IMR-90 (cell line): ENCODE data around the gene NEK5. TPM values are rescaled to one million over a fixed set of nuclear protein-coding genes. Genes with fewer than 3 reads are reported as not detected.
"Not testable (repeated sequence)": the region's sequence is repeated elsewhere in the genome, so short reads cannot be mapped to it uniquely, and the experiment has no call there.

Source experiments
- ATAC-seq: fragments of 200-7000 bp; cut with Tn5 transposase; 2 replicates; pipeline ENCODE4 v1.9.1; 2020; ENCODE audit warnings: low read depth, mild to moderate bottlenecking, moderate library complexity
- BruUV-seq: library from RNA; stranded (reverse); fragments of 400-500 nt; replicated peaks from 2 replicates; lab custom pipeline; 2021; lab: Mats Ljungman, UMichigan
- CTCF ChIA-PET: fragments of 300-600 bp; formaldehyde crosslinking; extraction: SDS; loops from one replicate; lab custom pipeline; 2021; ENCODE audit warnings: antibody characterized with exemption; lab: Yijun Ruan, JAX
- POLR2A ChIA-PET: fragments of 300-600 bp; sonication (Branson Sonifier 250); formaldehyde crosslinking; loops from one replicate; lab custom pipeline; 2022; ENCODE audit warnings: antibody characterized with exemption; ENCODE audit not compliant: unreplicated experiment; lab: Charles Lee
- DNase-seq: peaks from one replicate; pipeline ENCODE4 v3.0.0; 2013
- H2AFZ ChIP-seq: replicated peaks from 2 replicates; pipeline ENCODE3; 2013; ENCODE audit warnings: low read length, mild to moderate bottlenecking; ENCODE audit not compliant: poor library complexity
- H2AK5ac ChIP-seq: 2 replicates; pipeline ENCODE4 v1.6.1; 2013; ENCODE audit warnings: low read depth, low read length, inconsistent platforms
- H2AK9ac ChIP-seq: replicated peaks from 2 replicates; pipeline ENCODE3; 2013; ENCODE audit warnings: mild to moderate bottlenecking, low read depth, low read length, moderate library complexity; ENCODE audit not compliant: poor library complexity
- H2BK120ac ChIP-seq: 2 replicates; pipeline ENCODE4 v1.6.1; 2013; ENCODE audit warnings: low read depth, low read length, inconsistent platforms
- H2BK15ac ChIP-seq: 3 replicates; pipeline ENCODE4 v1.6.1; 2013; ENCODE audit warnings: low read depth, low read length, inconsistent platforms
- H2BK20ac ChIP-seq: 2 replicates; pipeline ENCODE4 v1.6.1; 2013; ENCODE audit warnings: low read depth, mild to moderate bottlenecking, inconsistent platforms, low read length, moderate library complexity
- H2BK5ac ChIP-seq: 2 replicates; pipeline ENCODE4 v1.6.1; 2013; ENCODE audit warnings: mild to moderate bottlenecking, low read depth, low read length, inconsistent platforms; ENCODE audit not compliant: poor library complexity, severe bottlenecking
- H3K14ac ChIP-seq: replicated peaks from 2 replicates; pipeline ENCODE4 v1.6.1; 2013; ENCODE audit warnings: low read depth, low read length, inconsistent platforms
- H3K18ac ChIP-seq: 2 replicates; pipeline ENCODE4 v1.6.1; 2013; ENCODE audit warnings: low read depth, low read length, control low read depth
- H3K23ac ChIP-seq: 2 replicates; pipeline ENCODE4 v1.6.1; 2013; ENCODE audit warnings: low read depth, low read length, inconsistent platforms
- H3K27ac ChIP-seq: 2 replicates; pipeline ENCODE4 v1.5.1; 2013; ENCODE audit warnings: mild to moderate bottlenecking, control low read depth, low read length; ENCODE audit not compliant: insufficient read depth
- H3K27me3 ChIP-seq: 2 replicates; pipeline ENCODE4 v1.6.1; 2013; ENCODE audit warnings: low read length; ENCODE audit not compliant: control insufficient read depth, insufficient read depth
- H3K36me3 ChIP-seq: 2 replicates; pipeline ENCODE4 v1.6.1; 2013; ENCODE audit warnings: low read length, mixed read lengths; ENCODE audit not compliant: control insufficient read depth, insufficient read depth
- H3K4ac ChIP-seq: 2 replicates; pipeline ENCODE4 v1.6.1; 2013; ENCODE audit warnings: low read depth, low read length, inconsistent platforms
- H3K4me1 ChIP-seq: 2 replicates; pipeline ENCODE4 v1.6.1; 2013; ENCODE audit warnings: low read length, mixed read lengths; ENCODE audit not compliant: control insufficient read depth, insufficient read depth
- H3K4me2 ChIP-seq: 2 replicates; pipeline ENCODE4 v1.6.1; 2013; ENCODE audit warnings: low read depth, mild to moderate bottlenecking, control low read depth, low read length, moderate library complexity
- H3K4me3 ChIP-seq: 2 replicates; pipeline ENCODE4 v1.5.1; 2013; ENCODE audit warnings: low read depth, mild to moderate bottlenecking, control low read depth, low read length, moderate library complexity; ENCODE audit not compliant: insufficient read depth
- H3K56ac ChIP-seq: 2 replicates; pipeline ENCODE4 v1.6.1; 2013; ENCODE audit warnings: low read length, inconsistent platforms; ENCODE audit not compliant: insufficient read depth; ENCODE audit errors: extremely low read depth
- H3K79me1 ChIP-seq, 2 experiments: 2 replicates each; pipeline ENCODE4 v1.6.1; 2013; ENCODE audit warnings: low read length in 2 of 2, inconsistent platforms in 1 of 2, low read depth in 1 of 2
- H3K9ac ChIP-seq: 2 replicates; pipeline ENCODE4 v1.6.1; 2013; ENCODE audit warnings: low read depth, low read length, control low read depth
- H3K9me1 ChIP-seq: 2 replicates; pipeline ENCODE4 v1.6.1; 2013; ENCODE audit warnings: low read length, inconsistent platforms; ENCODE audit not compliant: insufficient read depth
- H3K9me3 ChIP-seq: 2 replicates; pipeline ENCODE4 v1.6.1; 2013; ENCODE audit warnings: low read length; ENCODE audit not compliant: control insufficient read depth, insufficient read depth
- H4K20me1 ChIP-seq: 2 replicates; pipeline ENCODE4 v1.6.1; 2013; ENCODE audit warnings: low read length, inconsistent platforms; ENCODE audit not compliant: insufficient read depth
- H4K5ac ChIP-seq: 2 replicates; pipeline ENCODE4 v1.6.1; 2013; ENCODE audit warnings: mild to moderate bottlenecking, low read depth, low read length, control low read depth
- H4K8ac ChIP-seq, 2 experiments: 2 replicates each; pipeline ENCODE4 v1.6.1; 2013; ENCODE audit warnings: low read depth in 2 of 2, low read length in 2 of 2, control low read depth in 1 of 2, inconsistent platforms in 1 of 2
- H4K91ac ChIP-seq: 2 replicates; pipeline ENCODE4 v1.6.1; 2013; ENCODE audit warnings: low read depth, low read length, inconsistent platforms; ENCODE audit not compliant: insufficient read depth
- CEBPB ChIP-seq: IDR thresholded peaks from 2 replicates; pipeline ENCODE4 v1.6.1; 2012; ENCODE audit warnings: low read depth, low read length, improper control_type of control experiment
- MAZ ChIP-seq: IDR thresholded peaks from 2 replicates; pipeline ENCODE4 v1.6.1; 2012; ENCODE audit warnings: low read depth, mild to moderate bottlenecking, low read length, improper control_type of control experiment, moderate library complexity, borderline replicate concordance
- MXI1 ChIP-seq: IDR thresholded peaks from 2 replicates; pipeline ENCODE4 v1.6.1; 2012; ENCODE audit warnings: low read depth, mild to moderate bottlenecking, low read length, moderate library complexity, borderline replicate concordance
- RFX5 ChIP-seq: IDR thresholded peaks from 2 replicates; pipeline ENCODE4 v1.8.0; 2012; ENCODE audit warnings: low read depth, mild to moderate bottlenecking, low read length, moderate library complexity
- WGBS, 2 experiments: methylation state at CpG; one replicate each; pipeline versions ENCODE4 v1.1.5 to v1.1.7; 2013; ENCODE audit warnings: missing lambda C conversion rate in 2 of 2; ENCODE audit not compliant: insufficient read length in 1 of 2; ENCODE audit errors: extremely low coverage in 2 of 2; 5-methylcytosine and 5-hydroxymethylcytosine counted together
- dilution Hi-C: fragments of 300-500 bp; cut with HindIII; formaldehyde crosslinking; loops from one replicate; pipeline ENCODE4 v1.14.3; 2018; ENCODE audit warnings: low sequenced_read_pairs; ENCODE audit not compliant: unreplicated experiment
- in situ Hi-C: fragments of 300-500 bp; cut with MboI; formaldehyde crosslinking; loops from 3 replicates; pipeline ENCODE4 v1.14.3; 2019; ENCODE audit warnings: low sequenced_read_pairs, inconsistent platforms, mixed read lengths
- intact Hi-C: fragments of 100-400 bp; cut with micrococcal nuclease; formaldehyde crosslinking; loops from 2 replicates; pipeline ENCODE4 v1.10.0; 2022
- polyA plus RNA-seq, 3 experiments: library from polyadenylated mRNA; depleted of rRNA; stranded (reverse); fragments of >200 nt; gene quantifications; 2 replicates each; pipeline ENCODE4 v1.2.3, GENCODE V29; 2012; ENCODE audit warnings: low replicate concordance in 1 of 3
- total RNA-seq: library from RNA; depleted of rRNA; stranded (reverse); fragments of >200 nt; gene quantifications from 2 replicates; pipeline ENCODE4 v1.2.3, GENCODE V29; 2012
- TF ChIP-seq, protein P1 (sequence below): fragments of 150-350 bp; IDR thresholded peaks from 2 replicates; pipeline ENCODE4 v1.6.1; 2017; ENCODE audit warnings: mild to moderate bottlenecking, antibody characterized with exemption, low read length, low read depth

NEK5 gene
- total and polyA plus RNA-seq, 2 of the 4 experiments (the other 2 are of a cell fraction) = not detected

DNA sequence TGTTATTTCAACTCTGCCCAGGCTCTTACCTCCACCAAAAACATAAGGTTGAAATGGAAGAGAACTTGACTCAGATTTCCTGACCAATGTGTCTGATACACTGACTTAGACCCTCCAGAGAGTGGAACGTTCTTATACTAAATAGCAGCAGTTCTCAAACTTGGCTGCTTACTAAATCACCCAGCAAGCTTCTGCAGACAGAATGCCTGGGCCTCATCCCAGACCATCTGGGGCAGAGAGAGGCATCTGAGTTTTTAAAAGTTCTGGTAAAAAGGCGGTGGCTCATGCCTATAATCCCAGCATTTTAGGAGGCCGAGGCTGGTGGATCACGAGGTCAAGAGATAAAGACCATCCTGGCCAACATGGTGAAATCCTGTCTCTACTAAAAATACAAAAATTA is 46.3 kb downstream of the NEK5 start:
- Histone ChIP-seq H3K4me1 (no peaks in the 10 kb centered on the region), H2AK9ac (no peak overlapping the region), H4K5ac (no peak overlapping the region), H2BK120ac (no peak overlapping the region), H3K23ac (no peak overlapping the region), H4K91ac (no peak overlapping the region), H3K27me3 (peaks cover 4% of the 10 kb centered on the region), H4K8ac (no peak overlapping the region), H2BK5ac (no peak overlapping the region), H2AK5ac (no peak overlapping the region), H3K9me1 (no peaks in the 10 kb centered on the region), H3K9me3 (no peaks in the 10 kb centered on the region), H3K9ac (no peak overlapping the region), H3K4me2 (no peak overlapping the region), H3K4me3 (no peak overlapping the region), H3K4ac (no peak overlapping the region), H3K79me1 (no peaks in the 10 kb centered on the region), H2BK20ac (no peak overlapping the region), H4K20me1 (no peaks in the 10 kb centered on the region), H3K18ac (no peak overlapping the region), H3K56ac (no peak overlapping the region), H2BK15ac (no peak overlapping the region), H3K27ac (no peak overlapping the region), H3K14ac (no peak overlapping the region), H2AFZ (no peak overlapping the region), H3K36me3 (no peaks in the 10 kb centered on the region)
- no TSS peak for BruUV-seq
- no peak for TF ChIP-seq MXI1
- no peak for TF ChIP-seq CEBPB
- no peak for TF ChIP-seq RFX5
- TF ChIP-seq, protein P1, sequence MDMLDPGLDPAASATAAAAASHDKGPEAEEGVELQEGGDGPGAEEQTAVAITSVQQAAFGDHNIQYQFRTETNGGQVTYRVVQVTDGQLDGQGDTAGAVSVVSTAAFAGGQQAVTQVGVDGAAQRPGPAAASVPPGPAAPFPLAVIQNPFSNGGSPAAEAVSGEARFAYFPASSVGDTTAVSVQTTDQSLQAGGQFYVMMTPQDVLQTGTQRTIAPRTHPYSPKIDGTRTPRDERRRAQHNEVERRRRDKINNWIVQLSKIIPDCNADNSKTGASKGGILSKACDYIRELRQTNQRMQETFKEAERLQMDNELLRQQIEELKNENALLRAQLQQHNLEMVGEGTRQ = no peak
- no peak for TF ChIP-seq MAZ
- dilution Hi-C loops = no loop called here
- POLR2A ChIA-PET = no interaction called here
- intact Hi-C loops = no loop called here
- in situ Hi-C loops = no loop called here
- no peak for ATAC-seq
- no CpG with 5 or more reads among the region's 4 CpGs for WGBS, 2 experiments
- CTCF ChIA-PET = no interaction called here
- no peak for DNase-seq

DNA sequence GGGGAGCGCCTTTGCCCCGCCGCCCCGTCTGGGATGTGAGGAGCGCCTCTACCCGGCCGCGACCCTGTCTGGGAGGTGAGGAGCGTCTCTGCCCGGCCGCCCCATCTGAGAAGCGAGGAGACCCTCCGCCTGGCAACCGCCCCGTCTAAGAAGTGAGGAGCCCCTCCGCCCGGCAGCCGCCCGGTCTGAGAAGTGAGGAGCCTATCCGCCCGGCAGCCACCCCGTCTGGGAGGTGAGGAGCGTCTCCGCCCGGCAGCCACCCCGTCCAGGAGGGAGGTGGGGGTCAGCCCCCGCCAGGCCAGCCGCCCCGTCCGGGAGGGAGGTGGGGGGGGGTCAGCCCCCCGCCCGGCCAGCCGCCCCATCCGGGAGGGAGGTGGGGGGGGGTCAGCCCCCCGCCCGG is 49.0 kb downstream of the NEK5 start:
- H3K27me3 ChIP-seq, H3K79me1 ChIP-seq, H3K14ac ChIP-seq, H2BK5ac ChIP-seq, H2AK5ac ChIP-seq, intact Hi-C loops, H3K27ac ChIP-seq, H4K8ac ChIP-seq, H4K20me1 ChIP-seq, H3K56ac ChIP-seq, in situ Hi-C loops, H3K9me1 ChIP-seq, H3K4me2 ChIP-seq, H2BK120ac ChIP-seq, CTCF ChIA-PET, H3K4me1 ChIP-seq, H3K4me3 ChIP-seq, H3K23ac ChIP-seq, H3K36me3 ChIP-seq, H2AK9ac ChIP-seq, ATAC-seq, H3K9me3 ChIP-seq, POLR2A ChIA-PET, H2BK15ac ChIP-seq, H4K91ac ChIP-seq, dilution Hi-C loops, H3K9ac ChIP-seq, H2AFZ ChIP-seq, H4K5ac ChIP-seq, H2BK20ac ChIP-seq, H3K4ac ChIP-seq, BruUV-seq, H3K18ac ChIP-seq, DNase-seq: not testable (repeated sequence)
- WGBS, 2 experiments = no CpG with 5 or more reads among the region's 36 CpGs
